GM19328 (cell line): Measurements from ENCODE around the gene CORO2A.
"Not testable (repeated sequence)": the region's sequence is repeated elsewhere in the genome, so short reads cannot be mapped to it uniquely, and the experiment has no call there.

ENCODE experiments used
- ATAC-seq: cut with Tn5 transposase; IDR thresholded peaks from one replicate; pipeline ENCODE4 v1.9.1; 2021; ENCODE audit warnings: mild to moderate bottlenecking, moderate library complexity; ENCODE audit not compliant: unreplicated experiment

Gene CORO2A

GRCh38 chr9:98087420-98088354 is 104.8 kb downstream of the CORO2A start:
- no peak for ATAC-seq

GRCh38 chr9:98086461-98086860 is 106.0 kb downstream of the CORO2A start:
- no peak for ATAC-seq

GRCh38 chr9:98085944-98086343 is 106.5 kb downstream of the CORO2A start:
- ATAC-seq: no peak

GRCh38 chr9:98085058-98085457 is 107.4 kb downstream of the CORO2A start:
- no peak for ATAC-seq

GRCh38 chr9:98084396-98084795 is 108.0 kb downstream of the CORO2A start:
- no peak for ATAC-seq

GRCh38 chr9:98083566-98084183 is 108.8 kb downstream of the CORO2A start:
- ATAC-seq: no peak

GRCh38 chr9:98083061-98083501 is 109.4 kb downstream of the CORO2A start:
- ATAC-seq: no peak

- no peak for ATAC-seq
Observed at GRCh38 chr9:98081477-98082219, 110.8 kb downstream of the CORO2A start.

- no peak for ATAC-seq
Observed at GRCh38 chr9:98080780-98081179, 111.7 kb downstream of the CORO2A start.

- no peak for ATAC-seq
Observed at GRCh38 chr9:98080326-98080725, 112.1 kb downstream of the CORO2A start.

GRCh38 chr9:98078895-98079294 is 113.5 kb downstream of the CORO2A start:
- no peak for ATAC-seq

GRCh38 chr9:98076514-98076890 is 115.9 kb downstream of the CORO2A start:
- ATAC-seq: not testable (repeated sequence)

GRCh38 chr9:98075332-98075805 is 117.1 kb downstream of the CORO2A start:
- no peak for ATAC-seq

- no peak for ATAC-seq
Observed at GRCh38 chr9:98074115-98074990, 118.1 kb downstream of the CORO2A start.

- no peak for ATAC-seq
Observed at GRCh38 chr9:98071737-98072136, 120.7 kb downstream of the CORO2A start.
